Gastroesophageal sphincter (tissue), 3 donors: ENCODE results near the gene PRSS35.

ENCODE experiments used
- POLR2AphosphoS5 ChIP-seq: sonication (generic); formaldehyde crosslinking; IDR thresholded peaks from one replicate; pipeline ENCODE4 v1.6.1; 2017; ENCODE audit warnings: antibody characterized with exemption
- TF ChIP-seq, protein P1 (sequence below), 4 experiments: fragments of 200-600 bp in 2 of 4; fragments of 450-650 bp in 2 of 4; sonication (generic) in 1 of 4; IDR thresholded peaks; one replicate each; pipeline ENCODE4 v1.5.1; 2017 to 2019; ENCODE audit warnings: antibody characterized with exemption in 4 of 4, mild to moderate bottlenecking in 2 of 4, moderate library complexity in 2 of 4

DNA sequence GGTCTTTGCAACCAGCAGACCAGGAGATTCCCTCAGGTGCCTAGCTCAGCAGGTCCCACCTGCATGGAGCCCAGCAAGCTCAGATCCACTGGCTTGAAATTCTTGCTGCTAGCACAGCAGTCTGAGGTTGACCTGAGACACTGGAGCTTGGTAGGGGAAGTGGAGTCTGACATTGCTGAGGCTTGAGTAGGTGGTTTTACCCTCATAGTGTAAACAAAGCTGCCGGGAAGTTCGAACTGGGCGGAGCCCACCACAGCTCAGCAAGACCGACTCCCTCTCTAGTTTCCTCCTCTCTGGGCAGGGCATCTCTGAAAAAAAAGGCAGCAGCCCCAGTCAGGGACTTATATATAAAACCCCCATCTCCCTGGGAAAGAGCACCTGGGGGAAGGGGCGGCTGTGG, 34.3 kb downstream of the PRSS35 start:
- TF ChIP-seq, protein P1, sequence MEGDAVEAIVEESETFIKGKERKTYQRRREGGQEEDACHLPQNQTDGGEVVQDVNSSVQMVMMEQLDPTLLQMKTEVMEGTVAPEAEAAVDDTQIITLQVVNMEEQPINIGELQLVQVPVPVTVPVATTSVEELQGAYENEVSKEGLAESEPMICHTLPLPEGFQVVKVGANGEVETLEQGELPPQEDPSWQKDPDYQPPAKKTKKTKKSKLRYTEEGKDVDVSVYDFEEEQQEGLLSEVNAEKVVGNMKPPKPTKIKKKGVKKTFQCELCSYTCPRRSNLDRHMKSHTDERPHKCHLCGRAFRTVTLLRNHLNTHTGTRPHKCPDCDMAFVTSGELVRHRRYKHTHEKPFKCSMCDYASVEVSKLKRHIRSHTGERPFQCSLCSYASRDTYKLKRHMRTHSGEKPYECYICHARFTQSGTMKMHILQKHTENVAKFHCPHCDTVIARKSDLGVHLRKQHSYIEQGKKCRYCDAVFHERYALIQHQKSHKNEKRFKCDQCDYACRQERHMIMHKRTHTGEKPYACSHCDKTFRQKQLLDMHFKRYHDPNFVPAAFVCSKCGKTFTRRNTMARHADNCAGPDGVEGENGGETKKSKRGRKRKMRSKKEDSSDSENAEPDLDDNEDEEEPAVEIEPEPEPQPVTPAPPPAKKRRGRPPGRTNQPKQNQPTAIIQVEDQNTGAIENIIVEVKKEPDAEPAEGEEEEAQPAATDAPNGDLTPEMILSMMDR (IDR thresholded peaks at IDR 0.05), result no peak
- TF ChIP-seq POLR2AphosphoS5, result no peak
